OCI-LY1 (cell line): ENCODE data around the gene FBXW12.

Source experiments
- H2AFZ ChIP-seq: fragments of 200-600 bp; sonication (generic), shearing (Covaris generic); 2 replicates; pipeline ENCODE4 v1.6.0; 2014; ENCODE audit warnings: antibody characterized with exemption, mild to moderate bottlenecking, low read length
- H3F3A ChIP-seq: fragments of 200-600 bp; sonication (generic), shearing (Covaris generic); 2 replicates; pipeline ENCODE4 v1.6.0; 2014; ENCODE audit warnings: mild to moderate bottlenecking, antibody characterized with exemption, low read length, moderate library complexity; ENCODE audit not compliant: insufficient read depth
- H3K27ac ChIP-seq: fragments of 200-600 bp; sonication (generic); 2 replicates; pipeline ENCODE4 v1.5.1; 2014; ENCODE audit warnings: low read length, mixed run types, mild to moderate bottlenecking, low read depth; ENCODE audit not compliant: poor library complexity, severe bottlenecking
- H3K27me3 ChIP-seq: fragments of 200-600 bp; sonication (generic); 2 replicates; pipeline ENCODE4 v1.6.0; 2014; ENCODE audit warnings: antibody characterized with exemption, mild to moderate bottlenecking, low read length, moderate library complexity; ENCODE audit not compliant: insufficient read depth
- H3K36me3 ChIP-seq: fragments of 200-600 bp; sonication (generic); 2 replicates; pipeline ENCODE4 v1.6.1; 2014; ENCODE audit warnings: mild to moderate bottlenecking, antibody characterized with exemption, low read length, moderate library complexity, mixed read lengths; ENCODE audit not compliant: insufficient read depth
- H3K4me1 ChIP-seq: fragments of 200-600 bp; sonication (generic); 2 replicates; pipeline ENCODE4 v1.5.1; 2014; ENCODE audit warnings: mild to moderate bottlenecking, low read length, moderate library complexity; ENCODE audit not compliant: insufficient read depth, severe bottlenecking
- H3K4me2 ChIP-seq: fragments of 200-600 bp; sonication (generic), shearing (Covaris generic); 2 replicates; pipeline ENCODE4 v1.6.1; 2014; ENCODE audit warnings: low read length
- H3K4me3 ChIP-seq: fragments of 200-600 bp; sonication (generic); 2 replicates; pipeline ENCODE4 v1.5.1; 2014; ENCODE audit warnings: low read length, low read depth, mild to moderate bottlenecking, mixed read lengths; ENCODE audit not compliant: poor library complexity, severe bottlenecking
- H3K79me2 ChIP-seq: fragments of 200-600 bp; shearing (Covaris generic); 2 replicates; pipeline ENCODE4 v1.6.1; 2016; ENCODE audit warnings: mixed run types, low read length, mixed read lengths; ENCODE audit not compliant: insufficient read depth
- H3K9ac ChIP-seq: fragments of 200-600 bp; sonication (generic), shearing (Covaris generic); 2 replicates; pipeline ENCODE4 v1.6.1; 2014; ENCODE audit warnings: mild to moderate bottlenecking, low read length, mixed read lengths
- H3K9me2 ChIP-seq: fragments of 200-600 bp; sonication (generic), shearing (Covaris generic); 2 replicates; pipeline ENCODE4 v1.6.1; 2014; ENCODE audit warnings: low read depth, mild to moderate bottlenecking, low read length, mixed read lengths
- H3K9me3 ChIP-seq: fragments of 200-600 bp; shearing (Covaris generic); 2 replicates; pipeline ENCODE4 v1.6.1; 2014; ENCODE audit warnings: low read length, mixed read lengths
- H4K20me1 ChIP-seq: fragments of 200-600 bp; sonication (generic), shearing (Covaris generic); 2 replicates; pipeline ENCODE4 v1.6.0; 2016; ENCODE audit warnings: mild to moderate bottlenecking, low read length; ENCODE audit not compliant: insufficient read depth
- EZH2 ChIP-seq: fragments of 200-600 bp; sonication (generic), shearing (Covaris generic); IDR thresholded peaks from 2 replicates; pipeline ENCODE4 v1.8.0; 2017; ENCODE audit warnings: borderline replicate concordance, mixed run types, mild to moderate bottlenecking, antibody characterized with exemption, low read length, moderate library complexity, mixed read lengths
- TF ChIP-seq, protein P1 (sequence below): fragments of 200-600 bp; sonication (generic), shearing (Covaris generic); IDR thresholded peaks from 2 replicates; pipeline ENCODE4 v1.5.1; 2017; ENCODE audit warnings: mild to moderate bottlenecking, antibody characterized with exemption, low read length, moderate library complexity, mixed read lengths

Gene FBXW12

DNA sequence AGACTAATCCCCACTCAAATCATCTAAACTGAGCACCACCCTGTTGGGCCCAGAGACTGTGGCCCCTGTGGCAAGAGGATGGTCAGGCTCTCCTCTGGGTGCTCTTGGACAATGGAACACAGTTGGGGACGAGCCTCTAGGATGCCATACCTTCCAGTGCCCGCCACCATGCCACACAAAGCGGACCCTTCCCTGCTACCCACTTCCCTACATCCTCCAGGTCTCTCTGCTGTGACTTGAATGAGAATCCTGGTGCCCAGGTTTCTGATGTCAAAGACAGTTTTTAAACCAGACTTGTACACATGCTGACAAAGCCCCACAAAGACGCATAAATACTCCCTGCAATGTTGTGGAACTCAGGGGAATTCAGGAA, 63.2 kb downstream of the FBXW12 start:
- no peak overlapping the region for H3K4me3 ChIP-seq
- no peaks in the 10 kb centered on the region for H3F3A ChIP-seq
- H3K27ac ChIP-seq = no peak overlapping the region
- no peaks in the 10 kb centered on the region for H4K20me1 ChIP-seq
- H3K9me3 ChIP-seq = no peaks in the 10 kb centered on the region
- peaks cover 45% of the 10 kb centered on the region for H3K36me3 ChIP-seq
- no peak for TF ChIP-seq EZH2
- TF ChIP-seq, protein P1, sequence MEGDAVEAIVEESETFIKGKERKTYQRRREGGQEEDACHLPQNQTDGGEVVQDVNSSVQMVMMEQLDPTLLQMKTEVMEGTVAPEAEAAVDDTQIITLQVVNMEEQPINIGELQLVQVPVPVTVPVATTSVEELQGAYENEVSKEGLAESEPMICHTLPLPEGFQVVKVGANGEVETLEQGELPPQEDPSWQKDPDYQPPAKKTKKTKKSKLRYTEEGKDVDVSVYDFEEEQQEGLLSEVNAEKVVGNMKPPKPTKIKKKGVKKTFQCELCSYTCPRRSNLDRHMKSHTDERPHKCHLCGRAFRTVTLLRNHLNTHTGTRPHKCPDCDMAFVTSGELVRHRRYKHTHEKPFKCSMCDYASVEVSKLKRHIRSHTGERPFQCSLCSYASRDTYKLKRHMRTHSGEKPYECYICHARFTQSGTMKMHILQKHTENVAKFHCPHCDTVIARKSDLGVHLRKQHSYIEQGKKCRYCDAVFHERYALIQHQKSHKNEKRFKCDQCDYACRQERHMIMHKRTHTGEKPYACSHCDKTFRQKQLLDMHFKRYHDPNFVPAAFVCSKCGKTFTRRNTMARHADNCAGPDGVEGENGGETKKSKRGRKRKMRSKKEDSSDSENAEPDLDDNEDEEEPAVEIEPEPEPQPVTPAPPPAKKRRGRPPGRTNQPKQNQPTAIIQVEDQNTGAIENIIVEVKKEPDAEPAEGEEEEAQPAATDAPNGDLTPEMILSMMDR = no peak
- no peaks in the 10 kb centered on the region; the same call in 1 of the 2 replicates for H3K79me2 ChIP-seq
- peaks cover 38% of the 10 kb centered on the region for H3K4me1 ChIP-seq
- no peak overlapping the region for H2AFZ ChIP-seq
- no peaks in the 10 kb centered on the region for H3K9me2 ChIP-seq
- H3K4me2 ChIP-seq = no peak overlapping the region
- H3K27me3 ChIP-seq = no peaks in the 10 kb centered on the region
- H3K9ac ChIP-seq = no peak overlapping the region

- TF ChIP-seq EZH2 = no peak
- TF ChIP-seq, protein P1 = peak; percentile 100
- peaks cover 38% of the 10 kb centered on the region for H3K4me1 ChIP-seq
- peaks cover 41% of the 10 kb centered on the region for H3K36me3 ChIP-seq
- H3F3A ChIP-seq = no peaks in the 10 kb centered on the region
- peaks cover 7% of the 10 kb centered on the region for H3K79me2 ChIP-seq
- H3K27me3 ChIP-seq = no peaks in the 10 kb centered on the region
- no peak overlapping the region for H2AFZ ChIP-seq
- H4K20me1 ChIP-seq = no peaks in the 10 kb centered on the region
- no peak overlapping the region for H3K9ac ChIP-seq
- H3K9me3 ChIP-seq = no peaks in the 10 kb centered on the region
- no peaks in the 10 kb centered on the region for H3K9me2 ChIP-seq
- peak overlapping the region; percentile 15 for H3K27ac ChIP-seq
- H3K4me3 ChIP-seq = no peak overlapping the region
- H3K4me2 ChIP-seq = peak overlapping the region; percentile 8; the same call in 1 of the 2 replicates
Measured at GRCh38 chr3:48435774-48436476, 63.9 kb downstream of the FBXW12 start.

- H3K9me2 ChIP-seq = no peaks in the 10 kb centered on the region
- H3K4me2 ChIP-seq = peak overlapping the region; percentile 8; the same call in 1 of the 2 replicates
- peaks cover 11% of the 10 kb centered on the region for H3K79me2 ChIP-seq
- no peaks in the 10 kb centered on the region for H3F3A ChIP-seq
- H2AFZ ChIP-seq = no peak overlapping the region
- peak overlapping the region; percentile 15 for H3K27ac ChIP-seq
- H3K9ac ChIP-seq = no peak overlapping the region
- H3K27me3 ChIP-seq = no peaks in the 10 kb centered on the region
- H3K4me3 ChIP-seq = no peak overlapping the region
- peaks cover 38% of the 10 kb centered on the region for H3K36me3 ChIP-seq
- TF ChIP-seq, protein P1 = no peak
- TF ChIP-seq EZH2 = no peak
- no peaks in the 10 kb centered on the region for H3K9me3 ChIP-seq
- no peaks in the 10 kb centered on the region for H4K20me1 ChIP-seq
- H3K4me1 ChIP-seq = peaks cover 43% of the 10 kb centered on the region
Measured at GRCh38 chr3:48436477-48436787, 64.4 kb downstream of the FBXW12 start.
